SH-SY5Y (cell line): ENCODE measurements around the gene NBAS.

Experiments
- GATA2 ChIP-seq: IDR thresholded peaks from 2 replicates; pipeline ENCODE4 v1.6.1; 2011; ENCODE audit warnings: mild to moderate bottlenecking, low read depth, low read length
- GATA3 ChIP-seq: IDR thresholded peaks from 2 replicates; pipeline ENCODE4 v1.6.1; 2011; ENCODE audit warnings: low read depth, mild to moderate bottlenecking, low read length, moderate library complexity

- no peak for TF ChIP-seq GATA3
- TF ChIP-seq GATA2: no peak
These were observed 401.4 kb downstream of the NBAS start for GRCh38 chr2:15159751-15160177.
